Measurements from ENCODE around the gene NFIB.

DNA sequence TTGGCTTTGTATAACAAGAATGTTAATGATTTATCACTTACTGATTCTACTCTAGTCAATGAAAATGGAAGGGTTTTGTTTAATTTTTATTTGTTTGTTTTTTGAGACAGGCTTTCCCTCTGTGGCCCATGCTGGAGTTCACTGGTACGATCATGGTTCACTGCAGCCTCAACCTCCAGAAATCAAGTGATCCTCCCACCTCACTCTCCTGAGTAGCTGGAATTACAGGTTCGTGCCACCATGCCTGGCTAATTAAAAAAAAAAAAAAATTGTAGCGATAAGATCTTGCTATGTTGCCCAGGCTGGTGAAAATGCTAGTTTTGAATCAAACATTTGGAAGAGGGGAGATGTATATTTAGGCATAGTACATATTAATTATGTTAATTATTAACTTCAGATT is 209.4 kb downstream of the NFIB start:
- no peak for TF ChIP-seq POLR2AphosphoS5 (IDR thresholded peaks at IDR 0.05)
- TF ChIP-seq, protein P1, sequence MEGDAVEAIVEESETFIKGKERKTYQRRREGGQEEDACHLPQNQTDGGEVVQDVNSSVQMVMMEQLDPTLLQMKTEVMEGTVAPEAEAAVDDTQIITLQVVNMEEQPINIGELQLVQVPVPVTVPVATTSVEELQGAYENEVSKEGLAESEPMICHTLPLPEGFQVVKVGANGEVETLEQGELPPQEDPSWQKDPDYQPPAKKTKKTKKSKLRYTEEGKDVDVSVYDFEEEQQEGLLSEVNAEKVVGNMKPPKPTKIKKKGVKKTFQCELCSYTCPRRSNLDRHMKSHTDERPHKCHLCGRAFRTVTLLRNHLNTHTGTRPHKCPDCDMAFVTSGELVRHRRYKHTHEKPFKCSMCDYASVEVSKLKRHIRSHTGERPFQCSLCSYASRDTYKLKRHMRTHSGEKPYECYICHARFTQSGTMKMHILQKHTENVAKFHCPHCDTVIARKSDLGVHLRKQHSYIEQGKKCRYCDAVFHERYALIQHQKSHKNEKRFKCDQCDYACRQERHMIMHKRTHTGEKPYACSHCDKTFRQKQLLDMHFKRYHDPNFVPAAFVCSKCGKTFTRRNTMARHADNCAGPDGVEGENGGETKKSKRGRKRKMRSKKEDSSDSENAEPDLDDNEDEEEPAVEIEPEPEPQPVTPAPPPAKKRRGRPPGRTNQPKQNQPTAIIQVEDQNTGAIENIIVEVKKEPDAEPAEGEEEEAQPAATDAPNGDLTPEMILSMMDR (IDR thresholded peaks at IDR 0.05), result no peak
